ENCODE measurements around the gene ALB. TPM values are rescaled to one million over a fixed set of nuclear protein-coding genes. Genes with fewer than 3 reads are reported as not detected.
"Not testable (repeated sequence)": the region's sequence is repeated elsewhere in the genome, so short reads cannot be mapped to it uniquely, and the experiment has no call there.

The ALB gene
- under 1 TPM in 1 of 4 donors, not detected in 3; 0.32 TPM for total RNA-seq

DNA sequence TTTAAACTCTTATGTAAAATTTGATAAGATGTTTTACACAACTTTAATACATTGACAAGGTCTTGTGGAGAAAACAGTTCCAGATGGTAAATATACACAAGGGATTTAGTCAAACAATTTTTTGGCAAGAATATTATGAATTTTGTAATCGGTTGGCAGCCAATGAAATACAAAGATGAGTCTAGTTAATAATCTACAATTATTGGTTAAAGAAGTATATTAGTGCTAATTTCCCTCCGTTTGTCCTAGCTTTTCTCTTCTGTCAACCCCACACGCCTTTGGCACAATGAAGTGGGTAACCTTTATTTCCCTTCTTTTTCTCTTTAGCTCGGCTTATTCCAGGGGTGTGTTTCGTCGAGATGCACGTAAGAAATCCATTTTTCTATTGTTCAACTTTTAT lies at the start of gene ALB:
TSS of gene ALB (plus strand) at position 246 of the 400 bp plus-strand sequence. CDS start at position 287, 41 bp downstream.
- Histone ChIP-seq H3K4me3 (no peak within 1 kb of the TSS), H3K27me3 (no peaks in the 10 kb centered on the region), H3K9me3 (no peaks in the 10 kb centered on the region), H3K4me1 (no peaks in the 10 kb centered on the region), H3K27ac (replicated peaks in 1 of 4) (no peak within 1 kb of the TSS), H3K36me3 (no peaks in the 10 kb centered on the region)
- no peak for TF ChIP-seq POLR2A (IDR thresholded peaks at IDR 0.05; ENCODE audit: low read depth)
- no peak for TF ChIP-seq CTCF (IDR thresholded peaks at IDR 0.05)
- TF ChIP-seq POLR2AphosphoS5 (IDR thresholded peaks at IDR 0.05): no peak
- no peak for TF ChIP-seq EP300 (IDR thresholded peaks at IDR 0.05)
- WGBS: 85% methylated on average over 7 of the region's 7 CpGs
- intact Hi-C loops (cut with DNase I): no loop called here
- no peak for DNase-seq (ENCODE audit: extremely low spot score)

- H3K4me3 ChIP-seq; H3K36me3 ChIP-seq; H3K27ac ChIP-seq (replicated peaks in 1 of 4); DNase-seq (ENCODE audit: extremely low spot score); H3K4me1 ChIP-seq; intact Hi-C loops (cut with DNase I); H3K27me3 ChIP-seq: not testable (repeated sequence)
- peaks cover 0 to 20% (median 13%) of the 10 kb centered on the region in 4 donors for H3K9me3 ChIP-seq
- WGBS: 65% methylated on average over 1 of the region's 1 CpG
These were observed 46.9 kb upstream of the ALB start for GRCh38 chr4:73357174-73357573.

GRCh38 chr4:73369506-73370199 lies 34.4 kb upstream of the ALB start:
- DNase-seq (ENCODE audit: extremely low spot score); H3K36me3 ChIP-seq; H3K4me1 ChIP-seq; H3K9me3 ChIP-seq; H3K27me3 ChIP-seq; intact Hi-C loops (cut with DNase I); H3K27ac ChIP-seq (replicated peaks in 1 of 4); H3K4me3 ChIP-seq: not testable (repeated sequence)
- 89% methylated on average over 8 of the region's 8 CpGs for WGBS

DNA sequence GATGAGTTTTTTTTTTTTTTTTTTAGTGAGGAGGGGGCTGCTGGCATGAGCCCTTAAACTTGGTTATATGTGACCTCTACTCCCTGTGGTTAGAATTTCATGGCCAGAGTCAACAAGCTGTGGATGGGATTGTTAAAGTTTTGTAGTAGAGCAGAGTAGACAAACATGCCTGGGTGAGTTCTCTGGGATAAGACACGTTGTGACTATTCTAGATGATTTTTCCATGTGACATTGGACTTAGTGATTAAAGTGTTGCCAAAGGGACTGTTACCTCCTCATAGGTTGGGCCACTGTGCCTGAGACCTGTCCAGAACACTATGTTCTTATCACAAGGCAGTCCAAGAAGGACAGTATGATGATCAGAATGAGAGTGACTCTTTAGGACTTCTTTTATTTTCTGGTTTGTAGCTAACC lies 28.8 kb upstream of the ALB start:
- intact Hi-C loops (cut with DNase I): no loop called here
- whole genome bisulfite sequencing: 54% methylated on average over 1 of the region's 1 CpG
- no peaks in the 10 kb centered on the region for H3K4me1 ChIP-seq
- no peak overlapping the region for H3K4me3 ChIP-seq
- H3K27me3 ChIP-seq: no peaks in the 10 kb centered on the region
- H3K9me3 ChIP-seq: no peaks in the 10 kb centered on the region
- no peak overlapping the region for H3K27ac ChIP-seq (replicated peaks in 1 of 4)
- TF ChIP-seq CTCF (IDR thresholded peaks at IDR 0.05) (no peak), POLR2AphosphoS5 (IDR thresholded peaks at IDR 0.05) (no peak), POLR2A (IDR thresholded peaks at IDR 0.05; ENCODE audit: low read depth) (no peak)
- DNase-seq (ENCODE audit: extremely low spot score): no peak
- H3K36me3 ChIP-seq: no peaks in the 10 kb centered on the region

GRCh38 chr4:73376251-73376650 lies 27.8 kb upstream of the ALB start:
- TF ChIP-seq POLR2A (IDR thresholded peaks at IDR 0.05; ENCODE audit: low read depth) (no peak), CTCF (IDR thresholded peaks at IDR 0.05) (no peak), EP300 (IDR thresholded peaks at IDR 0.05) (no peak), POLR2AphosphoS5 (IDR thresholded peaks at IDR 0.05) (no peak)
- intact Hi-C loops (cut with DNase I): no loop called here
- Histone ChIP-seq H3K4me3 (no peak overlapping the region), H3K27me3 (no peaks in the 10 kb centered on the region), H3K4me1 (no peaks in the 10 kb centered on the region), H3K9me3 (no peaks in the 10 kb centered on the region), H3K27ac (replicated peaks in 1 of 4) (no peak overlapping the region), H3K36me3 (no peaks in the 10 kb centered on the region)
- DNase-seq (ENCODE audit: extremely low spot score): no peak

GRCh38 chr4:73376976-73377375 lies 27.1 kb upstream of the ALB start:
- TF ChIP-seq CTCF (IDR thresholded peaks at IDR 0.05) (no peak), POLR2A (IDR thresholded peaks at IDR 0.05; ENCODE audit: low read depth) (no peak), EP300 (IDR thresholded peaks at IDR 0.05) (no peak), POLR2AphosphoS5 (IDR thresholded peaks at IDR 0.05) (no peak)
- Histone ChIP-seq H3K27me3 (no peaks in the 10 kb centered on the region), H3K4me1 (no peaks in the 10 kb centered on the region), H3K4me3 (no peak overlapping the region), H3K9me3 (no peaks in the 10 kb centered on the region), H3K36me3 (no peaks in the 10 kb centered on the region), H3K27ac (replicated peaks in 1 of 4) (no peak overlapping the region)
- WGBS: 76% methylated on average over 4 of the region's 4 CpGs
- DNase-seq (ENCODE audit: extremely low spot score): no peak
- intact Hi-C loops (cut with DNase I): no loop called here

Data from esophagus muscularis mucosa (tissue), 4 donors.